Right renal cortex interstitium (tissue), 3 donors: Measurements from ENCODE around the gene YBEY. TPM values are rescaled to one million over a fixed set of nuclear protein-coding genes. Genes with fewer than 3 reads are reported as not detected.

Experiments
- DNase-seq, 3 donors: peaks; one replicate each; pipeline ENCODE4 v3.0.0-alpha.2; 2013; ENCODE audit warnings: low read depth in 3 of 3, low spot score in 2 of 3
- polyA plus RNA-seq, 3 donors: library from polyadenylated mRNA; unstranded; fragments of 120-200 nt; gene quantifications; one replicate each; pipeline ENCODE4 v1.2.1, GENCODE V29; 2013; ENCODE audit not compliant: insufficient read length in 3 of 3

Gene YBEY
- polyA plus RNA-seq, 3 donors = 22.8 to 25.0 (median 24.7) TPM

GRCh38 chr21:46324390-46325072 lies 38.4 kb downstream of the YBEY start:
- DNase-seq = peak in 1 of 3 donors; percentile 66

- no peak for DNase-seq
Observed at GRCh38 chr21:46325073-46325912, 39.2 kb downstream of the YBEY start.

- no peak for DNase-seq
Observed at GRCh38 chr21:46326110-46326703, 40.1 kb downstream of the YBEY start.

- DNase-seq = no peak
Observed at GRCh38 chr21:46327711-46328110, 41.6 kb downstream of the YBEY start.

- DNase-seq = no peak
Observed at GRCh38 chr21:46328151-46328550, 42.0 kb downstream of the YBEY start.

GRCh38 chr21:46329796-46330195 lies 43.7 kb downstream of the YBEY start:
- DNase-seq = no peak

GRCh38 chr21:46334351-46335140 lies 48.4 kb downstream of the YBEY start:
- DNase-seq = no peak

GRCh38 chr21:46336603-46337002 lies 50.5 kb downstream of the YBEY start:
- no peak for DNase-seq

- no peak for DNase-seq
Observed at GRCh38 chr21:46340998-46341397, 54.9 kb downstream of the YBEY start.

GRCh38 chr21:46344219-46344915 lies 58.2 kb downstream of the YBEY start:
- DNase-seq = no peak

GRCh38 chr21:46345861-46346260 lies 59.7 kb downstream of the YBEY start:
- DNase-seq = no peak

- no peak for DNase-seq
Observed at GRCh38 chr21:46346296-46347202, 60.4 kb downstream of the YBEY start.

GRCh38 chr21:46347203-46347550 lies 61.0 kb downstream of the YBEY start:
- no peak for DNase-seq

Other genes starting within 250 kb of the YBEY start
- 100 to 1,000 TPM; 160 to 172 (median 170) TPM for gene COL6A2, start 188.2 kb upstream of the YBEY start, polyA plus RNA-seq
- gene FTCD, start 130.8 kb upstream of the YBEY start, polyA plus RNA-seq = 10 to 100 TPM; 15.1 to 23.2 (median 22.6) TPM
- 10 to 100 TPM; 11.2 to 11.4 (median 11.4) TPM for gene SPATC1L, start 101.9 kb upstream of the YBEY start, polyA plus RNA-seq
- gene LSS, start 57.6 kb upstream of the YBEY start, polyA plus RNA-seq = 10 to 100 TPM; 22.8 to 33.3 (median 29.7) TPM
- gene MCM3AP, start 731 bp upstream of the YBEY start, polyA plus RNA-seq = 10 to 100 TPM; 66.9 to 74.4 (median 70.3) TPM
- 1 to 10 TPM; 6.7 to 8.1 (median 7.4) TPM for gene C21orf58, start 37.5 kb downstream of the YBEY start, polyA plus RNA-seq
- gene PCNT, start 37.8 kb downstream of the YBEY start, polyA plus RNA-seq = 10 to 100 TPM; 27.2 to 32.5 (median 29.3) TPM
- 10 to 100 TPM; 24.7 to 25.8 (median 25.3) TPM for gene DIP2A, start 172.5 kb downstream of the YBEY start, polyA plus RNA-seq